SK-N-SH (cell line): Measurements from ENCODE around the gene LPCAT1. TPM values are rescaled to one million over a fixed set of nuclear protein-coding genes. Genes with fewer than 3 reads are reported as not detected.

Experiments
- CTCF ChIA-PET: fragments of 300-600, 350-600 bp; formaldehyde crosslinking; extraction: SDS; loops from one replicate; lab custom pipeline; 2021; lab: Yijun Ruan, JAX
- POLR2A ChIA-PET: fragments of 350-600 bp; sonication (Branson Sonifier 250); formaldehyde crosslinking; extraction: SDS; loops from one replicate; lab custom pipeline; 2020; ENCODE audit warnings: antibody characterized with exemption, inconsistent platforms; lab: Yijun Ruan, JAX
- DNase-seq: peaks from one replicate; pipeline ENCODE4 v3.0.0; 2012
- H2AFZ ChIP-seq: fragments of 200-600 bp; sonication (generic); 2 replicates; pipeline ENCODE4 v1.8.1; 2016; ENCODE audit warnings: antibody characterized with exemption, mild to moderate bottlenecking, low read depth
- H3F3A ChIP-seq: fragments of 200-600 bp; sonication (generic); replicated peaks from 2 replicates; pipeline ENCODE3; 2016; ENCODE audit warnings: antibody characterized with exemption, mild to moderate bottlenecking; ENCODE audit not compliant: insufficient read depth
- H3K27ac ChIP-seq, 2 experiments: fragments of 200-500 bp in 1 of 2; fragments of 200-600 bp in 1 of 2; sonication (Bioruptor generic) in 1 of 2; sonication (generic), shearing (Covaris generic) in 1 of 2; 2 replicates each; pipeline versions ENCODE4 v1.5.1 to v1.6.1; 2014 to 2016; ENCODE audit warnings: low read depth in 2 of 2, inconsistent platforms in 1 of 2, low read length in 1 of 2, mild to moderate bottlenecking in 1 of 2, mixed read lengths in 1 of 2
- H3K27me3 ChIP-seq: fragments of 200-600 bp; sonication (generic), shearing (Covaris generic); 2 replicates; pipeline ENCODE4 v1.6.1; 2016; ENCODE audit warnings: mixed run types; ENCODE audit not compliant: insufficient read depth
- H3K36me3 ChIP-seq, 2 experiments: fragments of 200-500 bp in 1 of 2; fragments of 200-600 bp in 1 of 2; sonication (Bioruptor generic) in 1 of 2; sonication (generic) in 1 of 2; replicated peaks in 1 of 2; 2 replicates each; pipeline versions ENCODE3 to v1.5.1; 2014 to 2016; ENCODE audit warnings: low read length in 1 of 2, mild to moderate bottlenecking in 1 of 2; ENCODE audit not compliant: insufficient read depth in 2 of 2, control insufficient read depth in 1 of 2
- H3K4me1 ChIP-seq, 2 experiments: fragments of 200-500 bp in 1 of 2; fragments of 200-600 bp in 1 of 2; sonication (Bioruptor generic) in 1 of 2; sonication (generic), shearing (Covaris generic) in 1 of 2; 2 replicates each; pipeline versions ENCODE4 v1.5.1 to v1.6.1; 2014 to 2016; ENCODE audit warnings: low read depth in 1 of 2, low read length in 1 of 2, mixed run types in 1 of 2; ENCODE audit not compliant: insufficient read depth in 2 of 2, control insufficient read depth in 1 of 2
- H3K4me2 ChIP-seq: fragments of 200-600 bp; sonication (generic), shearing (Covaris generic); 2 replicates; pipeline ENCODE4 v1.6.1; 2017; ENCODE audit warnings: mixed run types
- H3K4me3 ChIP-seq, 2 experiments: fragments of 200-500 bp in 1 of 2; fragments of 200-600 bp in 1 of 2; sonication (Bioruptor generic) in 1 of 2; sonication (generic), shearing (Covaris generic) in 1 of 2; 2 replicates each; pipeline versions ENCODE4 v1.5.1 to v1.8.1; 2014 to 2016; ENCODE audit warnings: low read depth in 2 of 2, inconsistent platforms in 1 of 2, low read length in 1 of 2, mild to moderate bottlenecking in 1 of 2, mixed read lengths in 1 of 2, moderate library complexity in 1 of 2
- H3K79me2 ChIP-seq: fragments of 200-600 bp; sonication (generic); 2 replicates; pipeline ENCODE4 v1.8.1; 2017; ENCODE audit warnings: mild to moderate bottlenecking; ENCODE audit not compliant: insufficient read depth
- H3K9ac ChIP-seq: fragments of 200-600 bp; sonication (generic); 2 replicates; pipeline ENCODE4 v1.6.1; 2017; ENCODE audit warnings: mixed run types
- H3K9me2 ChIP-seq: fragments of 200-600 bp; sonication (generic); 2 replicates; pipeline ENCODE4 v1.6.1; 2017; ENCODE audit warnings: mixed run types
- H3K9me3 ChIP-seq: fragments of 200-600 bp; sonication (generic); 2 replicates; pipeline ENCODE4 v1.6.1; 2017; ENCODE audit warnings: mixed run types, mild to moderate bottlenecking, moderate library complexity
- H4K20me1 ChIP-seq: fragments of 200-600 bp; sonication (generic); 2 replicates; pipeline ENCODE4 v1.6.1; 2017; ENCODE audit warnings: mild to moderate bottlenecking, mixed run types; ENCODE audit not compliant: insufficient read depth
- EP300 ChIP-seq, 2 experiments: IDR thresholded peaks; 2 replicates each; pipeline versions ENCODE4 v1.4.0 to v1.6.1; 2012; ENCODE audit warnings: borderline replicate concordance in 1 of 2, low read depth in 1 of 2, low read length in 1 of 2
- FOXJ3 ChIP-seq: sonication (generic); formaldehyde crosslinking; IDR thresholded peaks from 2 replicates; pipeline ENCODE4 v1.5.1; 2020; ENCODE audit warnings: mild to moderate bottlenecking, missing genetic modification reagents
- JUND ChIP-seq: IDR thresholded peaks from 2 replicates; pipeline ENCODE4 v1.4.0; 2012
- NFIC ChIP-seq: IDR thresholded peaks from 2 replicates; pipeline ENCODE4 v1.4.0; 2012; ENCODE audit warnings: borderline replicate concordance
- POLR2AphosphoS5 ChIP-seq: IDR thresholded peaks from 2 replicates; pipeline ENCODE4 v1.6.1; 2012; ENCODE audit warnings: low read depth, low read length
- RAD21 ChIP-seq: IDR thresholded peaks from 2 replicates; pipeline ENCODE4 v1.6.1; 2012; ENCODE audit warnings: mild to moderate bottlenecking, low read length
- REST ChIP-seq: IDR thresholded peaks from 2 replicates; pipeline ENCODE4 v1.6.1; 2012; ENCODE audit warnings: mild to moderate bottlenecking, low read depth, low read length, moderate library complexity
- TAF1 ChIP-seq: IDR thresholded peaks from 2 replicates; pipeline ENCODE4 v1.6.1; 2012; ENCODE audit warnings: low read depth, mild to moderate bottlenecking, low read length, moderate library complexity, borderline replicate concordance
- TEAD4 ChIP-seq: IDR thresholded peaks from 2 replicates; pipeline ENCODE4 v1.4.0; 2012; ENCODE audit warnings: mild to moderate bottlenecking, borderline replicate concordance; ENCODE audit not compliant: insufficient read depth
- WGBS: methylation state at CpG from one replicate; pipeline ENCODE4 v1.1.6; 2017; ENCODE audit warnings: low lambda C conversion rate; 5-methylcytosine and 5-hydroxymethylcytosine counted together
- polyA plus RNA-seq, 3 experiments: library from polyadenylated mRNA; depleted of rRNA; stranded (reverse); fragments of >200 nt; gene quantifications; 2 replicates each; pipeline ENCODE4 v1.2.3, GENCODE V29; 2012
- TF ChIP-seq, protein P1 (sequence below): fragments of 150-350 bp; IDR thresholded peaks from 2 replicates; pipeline ENCODE4 v1.6.1; 2016; ENCODE audit warnings: mild to moderate bottlenecking, low read depth, low read length
- TF ChIP-seq, protein P2 (sequence below): IDR thresholded peaks from 2 replicates; pipeline ENCODE4 v1.4.0; 2012; ENCODE audit warnings: low read depth, borderline replicate concordance

Gene LPCAT1
- polyA plus RNA-seq, 1 of the 3 experiments (the other 2 are of a cell fraction) = 42.3 TPM

GRCh38 chr5:1432296-1432695 is 91.5 kb downstream of the LPCAT1 start:
- Histone ChIP-seq H3K27me3 (no peaks in the 10 kb centered on the region), H3K9ac (no peak overlapping the region), H3K79me2 (no peaks in the 10 kb centered on the region), H3K9me3 (peaks cover 9% of the 10 kb centered on the region; the same call in 1 of the 2 replicates), H3K27ac (no peak overlapping the region), H3K4me3 (no peak overlapping the region), H3K9me2 (no peaks in the 10 kb centered on the region), H3F3A (no peaks in the 10 kb centered on the region), H3K36me3 (no peaks in the 10 kb centered on the region), H2AFZ (no peak overlapping the region), H4K20me1 (no peaks in the 10 kb centered on the region), H3K4me1 (no peaks in the 10 kb centered on the region), H3K4me2 (no peak overlapping the region)
- 47% methylated on average over 14 of the region's 15 CpGs for WGBS
- DNase-seq = peak; percentile 12
- CTCF ChIA-PET = no interaction called here
- POLR2A ChIA-PET = no interaction called here
- TF ChIP-seq, protein P1, sequence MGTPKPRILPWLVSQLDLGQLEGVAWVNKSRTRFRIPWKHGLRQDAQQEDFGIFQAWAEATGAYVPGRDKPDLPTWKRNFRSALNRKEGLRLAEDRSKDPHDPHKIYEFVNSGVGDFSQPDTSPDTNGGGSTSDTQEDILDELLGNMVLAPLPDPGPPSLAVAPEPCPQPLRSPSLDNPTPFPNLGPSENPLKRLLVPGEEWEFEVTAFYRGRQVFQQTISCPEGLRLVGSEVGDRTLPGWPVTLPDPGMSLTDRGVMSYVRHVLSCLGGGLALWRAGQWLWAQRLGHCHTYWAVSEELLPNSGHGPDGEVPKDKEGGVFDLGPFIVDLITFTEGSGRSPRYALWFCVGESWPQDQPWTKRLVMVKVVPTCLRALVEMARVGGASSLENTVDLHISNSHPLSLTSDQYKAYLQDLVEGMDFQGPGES = no peak
- no peak for TF ChIP-seq NFIC
- no peak for TF ChIP-seq FOXJ3 (CRISPR knock-in tag)
- no peak for TF ChIP-seq TAF1
- TF ChIP-seq POLR2AphosphoS5 = no peak
- TF ChIP-seq TEAD4 = no peak
- no peak for TF ChIP-seq RAD21
- no peak for TF ChIP-seq JUND
- TF ChIP-seq, protein P2, sequence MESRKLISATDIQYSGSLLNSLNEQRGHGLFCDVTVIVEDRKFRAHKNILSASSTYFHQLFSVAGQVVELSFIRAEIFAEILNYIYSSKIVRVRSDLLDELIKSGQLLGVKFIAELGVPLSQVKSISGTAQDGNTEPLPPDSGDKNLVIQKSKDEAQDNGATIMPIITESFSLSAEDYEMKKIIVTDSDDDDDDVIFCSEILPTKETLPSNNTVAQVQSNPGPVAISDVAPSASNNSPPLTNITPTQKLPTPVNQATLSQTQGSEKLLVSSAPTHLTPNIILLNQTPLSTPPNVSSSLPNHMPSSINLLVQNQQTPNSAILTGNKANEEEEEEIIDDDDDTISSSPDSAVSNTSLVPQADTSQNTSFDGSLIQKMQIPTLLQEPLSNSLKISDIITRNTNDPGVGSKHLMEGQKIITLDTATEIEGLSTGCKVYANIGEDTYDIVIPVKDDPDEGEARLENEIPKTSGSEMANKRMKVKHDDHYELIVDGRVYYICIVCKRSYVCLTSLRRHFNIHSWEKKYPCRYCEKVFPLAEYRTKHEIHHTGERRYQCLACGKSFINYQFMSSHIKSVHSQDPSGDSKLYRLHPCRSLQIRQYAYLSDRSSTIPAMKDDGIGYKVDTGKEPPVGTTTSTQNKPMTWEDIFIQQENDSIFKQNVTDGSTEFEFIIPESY = no peak
- no peak for TF ChIP-seq REST
- no peak for TF ChIP-seq EP300 (IDR thresholded peaks at IDR 0.05; ENCODE audit: borderline replicate concordance in 1 of 2, low read depth in 1 of 2, low read length in 1 of 2)
- TF ChIP-seq, all 33 proteins: peak for 0
